NCI-H2227 (cell line): ENCODE data around the gene CD1E.
"Not testable (repeated sequence)": the region's sequence is repeated elsewhere in the genome, so short reads cannot be mapped to it uniquely, and the experiment has no call there.

Source experiments
- DNase-seq: peaks from one replicate; lab custom pipeline; 2025; ENCODE audit not compliant: unreplicated experiment; lab: John Stamatoyannopoulos, UW

The CD1E gene

DNA sequence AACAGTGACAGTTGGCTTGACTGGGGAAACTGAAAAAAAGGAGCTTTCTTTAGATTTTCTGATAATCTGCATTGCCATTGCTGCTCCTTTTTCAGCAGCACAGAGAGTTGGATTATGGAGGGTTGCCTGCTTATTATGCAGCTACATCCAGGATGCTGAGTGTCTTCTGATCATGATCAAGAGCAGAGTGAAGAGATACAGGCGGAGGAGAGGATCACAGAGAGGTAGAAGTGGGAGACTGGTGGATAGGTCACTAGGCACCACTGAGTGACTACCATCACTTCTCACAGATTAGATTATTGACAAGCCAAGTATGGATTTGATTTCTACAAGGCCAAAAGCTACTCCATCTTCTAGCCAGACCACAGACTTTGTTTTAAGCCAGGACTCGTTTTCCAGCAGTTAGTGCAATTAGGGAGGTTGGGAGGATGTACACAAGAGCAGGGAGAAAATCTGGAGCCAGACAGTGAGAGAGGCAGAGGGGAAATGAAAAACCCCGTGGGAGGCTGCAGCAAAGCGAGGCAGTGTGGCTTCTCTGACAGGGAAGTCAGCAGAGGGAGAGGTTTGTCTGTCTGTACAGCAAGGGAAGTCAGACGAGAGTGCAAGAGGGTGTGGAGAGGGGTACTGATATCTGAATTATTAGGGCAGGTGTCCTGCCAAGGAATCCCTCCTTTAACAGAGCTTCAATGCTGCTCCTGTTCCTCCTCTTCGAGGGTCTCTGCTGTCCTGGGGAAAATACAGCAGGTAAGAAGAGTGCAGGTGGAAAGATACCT is at the start of gene CD1E:
CD1E (plus strand) TSS at position 592 of the 773 bp plus-strand sequence; CDS start at position 687, 95 bp downstream.
- no peak for DNase-seq

GRCh38 chr1:158310623-158311022 is 43.1 kb upstream of the CD1E start:
- DNase-seq, result no peak

GRCh38 chr1:158311066-158311465 is 42.6 kb upstream of the CD1E start:
- DNase-seq, result no peak

- DNase-seq, result no peak
Observed at GRCh38 chr1:158323866-158324265, 29.8 kb upstream of the CD1E start.

DNA sequence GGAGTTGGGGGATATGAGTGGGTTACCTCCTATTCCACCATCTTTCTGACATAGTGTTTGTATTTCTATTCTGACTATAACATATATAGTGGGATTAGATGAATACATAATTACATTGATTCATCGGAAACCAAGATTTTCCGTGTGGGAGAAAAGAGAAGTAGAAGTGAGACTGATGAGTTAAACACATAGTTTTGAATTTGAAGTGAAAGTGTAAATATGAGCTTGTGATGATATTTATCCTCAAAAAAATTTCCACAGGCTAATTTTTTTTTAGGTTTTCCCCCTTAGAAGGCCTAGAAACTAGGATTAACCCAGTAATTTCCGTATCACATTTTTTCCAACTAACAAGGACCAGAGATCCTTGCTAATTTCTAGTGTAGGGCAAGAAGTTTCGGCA is 29.3 kb upstream of the CD1E start:
- no peak for DNase-seq

GRCh38 chr1:158327481-158327880 is 26.2 kb upstream of the CD1E start:
- no peak for DNase-seq

DNA sequence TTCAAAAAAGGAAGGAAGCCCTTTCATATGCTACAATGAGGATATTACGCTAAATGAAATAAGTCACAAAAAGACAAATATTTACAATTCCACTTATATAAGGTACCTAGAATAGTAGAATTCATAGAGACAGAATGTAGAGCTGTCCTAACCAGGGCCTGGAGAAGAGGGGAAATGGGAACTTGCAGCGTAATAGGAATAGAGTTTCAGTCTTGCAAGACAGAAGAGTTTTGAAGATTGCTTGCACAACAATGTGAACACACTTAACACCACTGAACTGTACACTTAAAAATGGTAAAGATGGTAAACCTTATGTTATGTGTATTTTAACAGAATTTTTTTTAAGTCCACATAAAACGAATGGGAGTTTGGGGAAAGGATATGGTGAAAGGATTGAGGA is 25.3 kb upstream of the CD1E start:
- DNase-seq, result no peak

DNA sequence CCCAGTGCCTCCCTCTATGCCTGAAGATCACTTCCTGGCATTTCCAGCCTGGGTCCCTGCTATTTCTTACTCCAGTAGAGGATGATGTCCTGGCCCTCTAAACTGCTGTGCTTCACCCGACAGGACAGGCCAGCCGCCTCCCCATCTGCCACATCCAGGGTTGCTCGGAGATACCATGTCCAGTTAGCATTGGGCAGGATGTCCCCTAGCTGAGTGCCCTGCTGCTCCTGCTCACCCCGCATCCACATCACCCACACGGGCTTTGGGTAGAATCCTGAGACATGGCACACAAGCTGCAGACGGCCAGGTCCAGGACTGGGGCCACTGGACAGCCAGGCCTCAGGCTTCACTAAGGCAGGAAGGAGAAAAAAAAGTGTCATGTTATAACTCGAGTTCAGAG is 24.4 kb upstream of the CD1E start:
- no peak for DNase-seq

- no peak for DNase-seq
Observed at GRCh38 chr1:158329733-158330132, 24.0 kb upstream of the CD1E start.

DNA sequence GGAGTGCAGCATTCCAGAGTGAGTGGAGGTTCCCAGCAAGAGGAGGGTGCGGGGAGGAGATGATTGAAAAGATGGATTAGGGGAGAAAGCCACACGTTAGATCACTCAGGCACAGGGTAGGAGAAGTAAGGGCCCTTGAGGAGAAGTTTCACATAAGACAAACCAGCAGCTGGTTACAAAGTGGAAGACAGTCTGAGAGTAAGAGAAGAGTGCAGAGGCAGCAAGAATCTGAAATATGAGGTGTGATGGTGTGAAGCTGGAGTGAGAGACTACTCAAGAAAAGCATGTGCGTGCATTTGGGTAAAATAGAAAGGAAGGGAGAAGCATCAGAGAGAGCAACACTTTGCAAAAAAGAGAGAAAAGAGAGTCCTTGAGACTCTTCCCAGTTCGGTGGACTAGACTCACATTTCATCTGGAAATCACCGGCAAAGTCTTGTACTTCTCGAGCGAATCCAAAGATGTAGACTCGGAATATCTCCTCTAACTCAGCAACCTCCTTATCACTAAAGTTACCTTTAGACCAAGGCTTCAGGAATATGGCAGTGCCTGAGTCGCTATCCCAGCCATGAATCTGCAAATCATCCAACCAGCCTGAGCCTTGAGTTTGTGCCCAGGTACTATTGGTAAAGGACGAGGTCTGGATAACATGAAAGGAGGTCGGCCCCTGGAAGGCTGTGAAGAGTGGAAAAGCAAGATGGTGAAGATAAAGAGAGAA is 23.1 kb upstream of the CD1E start:
- no peak for DNase-seq

GRCh38 chr1:158331106-158331425 is 22.6 kb upstream of the CD1E start:
- no peak for DNase-seq

DNA sequence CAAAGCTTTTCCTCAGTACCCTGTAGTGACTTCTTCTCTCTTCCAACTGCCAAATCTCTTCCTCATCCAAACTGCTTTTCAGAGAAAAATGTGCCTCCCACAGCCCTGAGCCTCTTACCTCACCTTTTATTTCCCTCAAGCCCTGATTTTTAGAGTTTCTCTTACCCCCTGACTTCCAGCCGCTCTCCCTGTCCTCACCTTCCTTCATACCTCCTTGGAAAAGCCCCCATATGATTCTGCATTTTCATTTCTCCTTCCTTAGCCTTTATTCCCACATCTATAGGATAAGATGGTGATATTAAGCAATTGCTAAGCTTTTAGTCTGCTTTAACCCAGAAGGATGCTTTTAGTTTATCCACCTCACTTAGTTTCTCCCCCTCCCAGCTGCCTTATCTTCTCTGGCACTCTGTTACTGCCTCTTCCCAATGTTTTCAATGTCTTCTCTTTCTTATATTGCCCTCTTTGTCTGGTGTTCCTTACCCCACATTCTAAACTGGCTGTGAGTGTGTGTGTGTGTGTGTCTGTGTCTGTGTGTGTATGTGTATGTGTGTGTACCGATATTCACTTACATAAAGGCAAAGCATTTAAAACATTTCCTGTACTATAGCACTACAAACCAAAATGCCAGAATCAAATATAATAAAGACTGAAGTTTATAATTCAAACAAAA is 22.1 kb upstream of the CD1E start, which contains the start of gene CD1B:
CD1B (minus strand) TSS at position 51 of the 670 bp plus-strand sequence. CDS start 108 bp downstream, outside the sequence.
- DNase-seq, result no peak

- no peak for DNase-seq
Observed at GRCh38 chr1:158333405-158334155, 20.1 kb upstream of the CD1E start.

DNA sequence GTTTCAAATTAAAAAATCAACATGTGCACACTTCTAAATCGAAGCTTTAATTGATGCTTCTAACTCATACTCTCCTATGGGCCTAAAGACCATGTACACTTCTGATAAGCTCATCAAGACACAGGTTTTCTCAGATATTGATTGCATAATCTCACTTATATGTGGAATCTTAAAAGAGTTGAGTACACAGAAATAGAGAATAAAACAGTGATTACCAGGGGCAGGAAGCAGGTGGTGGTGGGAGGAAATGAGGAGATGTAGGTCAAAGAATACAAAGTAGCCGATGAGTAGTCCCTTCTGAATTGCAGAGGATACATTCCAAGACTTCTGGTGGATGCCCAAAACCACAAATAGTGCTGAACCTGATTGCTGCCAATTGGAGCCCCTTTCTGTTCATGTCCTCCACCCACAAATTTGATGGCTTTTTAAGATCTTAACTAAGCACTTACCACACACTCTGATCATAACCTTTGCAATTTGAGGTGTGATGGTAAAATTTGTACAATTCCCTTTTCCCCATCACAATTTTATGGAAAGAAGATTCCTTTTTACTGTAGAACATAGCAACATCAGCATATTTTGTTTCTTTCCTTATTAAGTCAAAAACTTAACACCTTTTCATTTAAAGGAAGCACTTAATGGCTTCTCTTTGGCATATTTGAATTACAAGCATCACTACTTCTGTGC is 19.0 kb upstream of the CD1E start:
- DNase-seq, result no peak

DNA sequence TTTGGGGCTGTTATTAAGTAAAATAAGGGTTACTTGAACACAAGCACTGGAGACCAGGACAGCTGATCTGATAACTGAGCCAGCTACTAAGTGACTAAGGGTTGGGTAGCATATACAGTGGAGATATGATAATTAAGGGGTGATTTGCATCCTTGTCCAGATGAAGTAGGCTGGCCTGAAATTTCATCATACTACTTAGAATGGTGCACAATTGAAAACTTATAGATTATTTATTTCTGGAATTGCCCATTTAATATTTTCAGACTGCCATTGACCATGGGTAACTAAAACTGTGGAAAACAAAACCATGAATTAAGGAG is 18.5 kb upstream of the CD1E start:
- DNase-seq, result no peak

- DNase-seq, result not testable (repeated sequence)
Observed at GRCh38 chr1:158336413-158336812, 17.3 kb upstream of the CD1E start.

- DNase-seq, result not testable (repeated sequence)
Observed at GRCh38 chr1:158348946-158349345, 4.7 kb upstream of the CD1E start.

GRCh38 chr1:158354255-158354654 is 561 bp downstream of the CD1E start:
- no peak for DNase-seq

- DNase-seq, result no peak
Observed at GRCh38 chr1:158355773-158356285, 2.1 kb downstream of the CD1E start.

GRCh38 chr1:158356616-158357015 is 2.9 kb downstream of the CD1E start:
- no peak for DNase-seq

DNA sequence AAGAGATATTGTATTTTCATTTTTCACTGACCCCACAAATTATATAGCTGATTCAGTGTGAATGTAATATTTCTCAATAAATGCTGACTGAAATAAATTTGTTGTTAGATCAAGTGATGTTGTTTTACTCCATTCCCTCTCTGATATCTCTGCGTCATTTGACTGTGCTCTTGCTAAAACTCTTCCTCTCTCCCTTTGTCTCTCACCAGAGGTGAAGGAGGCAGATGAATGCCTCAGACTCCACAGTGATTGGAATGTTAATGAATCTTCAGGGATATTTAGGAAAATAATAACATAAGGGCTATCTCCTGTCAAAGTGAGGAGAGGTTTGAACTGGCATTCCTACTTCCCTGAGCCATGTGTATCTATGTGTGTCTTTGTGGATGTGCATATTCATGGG is 3.7 kb downstream of the CD1E start:
- no peak for DNase-seq
